ENCODE measurements around the gene FCGR3A. TPM values are rescaled to one million over a fixed set of nuclear protein-coding genes. Genes with fewer than 3 reads are reported as not detected.
"Not testable (repeated sequence)": the region's sequence is repeated elsewhere in the genome, so short reads cannot be mapped to it uniquely, and the experiment has no call there.

FCGR3A gene
- total RNA-seq, 1 donor from 2014 or later = not detected

- Mint-ChIP-seq H3K27me3 (ENCODE audit: unreplicated experiment) (peaks cover 13% of the 10 kb centered on the region), H3K4me1 (ENCODE audit: unreplicated experiment) (peaks cover 12% of the 10 kb centered on the region)
- H3K36me3 Mint-ChIP-seq (ENCODE audit: unreplicated experiment); H3K27ac Mint-ChIP-seq (ENCODE audit: unreplicated experiment); DNase-seq (ENCODE audit: extremely low spot score, unreplicated experiment); H3K9me3 Mint-ChIP-seq (ENCODE audit: unreplicated experiment); H3K4me3 Mint-ChIP-seq (ENCODE audit: unreplicated experiment): not testable (repeated sequence)
These were observed 24.3 kb downstream of the FCGR3A start for GRCh38 chr1:161525321-161525720.

DNA sequence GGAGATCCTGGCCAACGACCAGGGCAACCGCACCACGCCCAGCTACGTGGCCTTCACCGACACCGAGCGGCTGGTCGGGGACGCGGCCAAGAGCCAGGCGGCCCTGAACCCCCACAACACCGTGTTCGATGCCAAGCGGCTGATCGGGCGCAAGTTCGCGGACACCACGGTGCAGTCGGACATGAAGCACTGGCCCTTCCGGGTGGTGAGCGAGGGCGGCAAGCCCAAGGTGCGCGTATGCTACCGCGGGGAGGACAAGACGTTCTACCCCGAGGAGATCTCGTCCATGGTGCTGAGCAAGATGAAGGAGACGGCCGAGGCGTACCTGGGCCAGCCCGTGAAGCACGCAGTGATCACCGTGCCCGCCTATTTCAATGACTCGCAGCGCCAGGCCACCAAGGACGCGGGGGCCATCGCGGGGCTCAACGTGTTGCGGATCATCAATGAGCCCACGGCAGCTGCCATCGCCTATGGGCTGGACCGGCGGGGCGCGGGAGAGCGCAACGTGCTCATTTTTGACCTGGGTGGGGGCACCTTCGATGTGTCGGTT, 24.8 kb downstream of the FCGR3A start:
- Mint-ChIP-seq H3K27me3 (ENCODE audit: unreplicated experiment) (peaks cover 16% of the 10 kb centered on the region), H3K4me3 (ENCODE audit: unreplicated experiment) (peak overlapping the region; percentile 82)
- DNase-seq (ENCODE audit: extremely low spot score, unreplicated experiment); H3K36me3 Mint-ChIP-seq (ENCODE audit: unreplicated experiment); H3K9me3 Mint-ChIP-seq (ENCODE audit: unreplicated experiment); H3K27ac Mint-ChIP-seq (ENCODE audit: unreplicated experiment); H3K4me1 Mint-ChIP-seq (ENCODE audit: unreplicated experiment): not testable (repeated sequence)

GRCh38 chr1:161523817-161524741, 25.5 kb downstream of the FCGR3A start, which contains the start of gene HSPA6:
Gene HSPA6, plus strand, starts transcription at chr1:161524540. Its CDS starts 119 bp downstream, at chr1:161524659.
- peak; percentile 86 for DNase-seq (ENCODE audit: extremely low spot score, unreplicated experiment)
- H3K36me3 Mint-ChIP-seq (ENCODE audit: unreplicated experiment); H3K9me3 Mint-ChIP-seq (ENCODE audit: unreplicated experiment); H3K4me1 Mint-ChIP-seq (ENCODE audit: unreplicated experiment): not testable (repeated sequence)
- Mint-ChIP-seq H3K27ac (ENCODE audit: unreplicated experiment) (peak within 1 kb of the TSS; percentile 52), H3K27me3 (ENCODE audit: unreplicated experiment) (peaks cover 18% of the 10 kb centered on the region), H3K4me3 (ENCODE audit: unreplicated experiment) (peak within 1 kb of the TSS; percentile 82)

- Mint-ChIP-seq H3K4me3 (ENCODE audit: unreplicated experiment) (peak overlapping the region; percentile 82), H3K27me3 (ENCODE audit: unreplicated experiment) (peaks cover 15% of the 10 kb centered on the region)
- not testable (repeated sequence) for H3K36me3 Mint-ChIP-seq (ENCODE audit: unreplicated experiment); H3K4me1 Mint-ChIP-seq (ENCODE audit: unreplicated experiment); H3K9me3 Mint-ChIP-seq (ENCODE audit: unreplicated experiment); DNase-seq (ENCODE audit: extremely low spot score, unreplicated experiment); H3K27ac Mint-ChIP-seq (ENCODE audit: unreplicated experiment)
These were observed 26.4 kb downstream of the FCGR3A start for GRCh38 chr1:161523041-161523816.

DNA sequence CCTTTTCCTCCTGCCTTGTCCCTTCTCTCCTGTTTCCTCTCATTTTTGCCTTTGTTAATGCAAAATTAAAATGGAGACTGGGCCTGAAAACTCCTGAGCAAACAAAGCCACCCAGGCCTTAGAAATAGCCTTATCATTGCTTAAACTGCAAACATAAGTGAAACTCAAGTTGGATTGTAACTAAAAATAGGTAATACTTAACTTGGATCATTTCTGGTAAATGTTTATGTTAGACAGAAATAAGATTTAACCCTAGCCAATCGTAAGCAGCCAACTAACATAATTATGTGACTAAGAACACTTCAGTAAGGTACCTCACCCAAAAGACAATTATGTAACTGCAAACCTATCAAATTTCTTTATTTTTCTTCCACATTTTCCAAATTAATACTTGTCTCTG, 35.7 kb downstream of the FCGR3A start:
- H3K27ac Mint-ChIP-seq (ENCODE audit: unreplicated experiment); H3K4me3 Mint-ChIP-seq (ENCODE audit: unreplicated experiment); DNase-seq (ENCODE audit: extremely low spot score, unreplicated experiment); H3K4me1 Mint-ChIP-seq (ENCODE audit: unreplicated experiment); H3K9me3 Mint-ChIP-seq (ENCODE audit: unreplicated experiment); H3K27me3 Mint-ChIP-seq (ENCODE audit: unreplicated experiment); H3K36me3 Mint-ChIP-seq (ENCODE audit: unreplicated experiment): not testable (repeated sequence)

GRCh38 chr1:161513448-161513780, 36.2 kb downstream of the FCGR3A start:
- DNase-seq (ENCODE audit: extremely low spot score, unreplicated experiment); H3K27ac Mint-ChIP-seq (ENCODE audit: unreplicated experiment); H3K4me3 Mint-ChIP-seq (ENCODE audit: unreplicated experiment); H3K36me3 Mint-ChIP-seq (ENCODE audit: unreplicated experiment); H3K4me1 Mint-ChIP-seq (ENCODE audit: unreplicated experiment); H3K9me3 Mint-ChIP-seq (ENCODE audit: unreplicated experiment); H3K27me3 Mint-ChIP-seq (ENCODE audit: unreplicated experiment): not testable (repeated sequence)

DNA sequence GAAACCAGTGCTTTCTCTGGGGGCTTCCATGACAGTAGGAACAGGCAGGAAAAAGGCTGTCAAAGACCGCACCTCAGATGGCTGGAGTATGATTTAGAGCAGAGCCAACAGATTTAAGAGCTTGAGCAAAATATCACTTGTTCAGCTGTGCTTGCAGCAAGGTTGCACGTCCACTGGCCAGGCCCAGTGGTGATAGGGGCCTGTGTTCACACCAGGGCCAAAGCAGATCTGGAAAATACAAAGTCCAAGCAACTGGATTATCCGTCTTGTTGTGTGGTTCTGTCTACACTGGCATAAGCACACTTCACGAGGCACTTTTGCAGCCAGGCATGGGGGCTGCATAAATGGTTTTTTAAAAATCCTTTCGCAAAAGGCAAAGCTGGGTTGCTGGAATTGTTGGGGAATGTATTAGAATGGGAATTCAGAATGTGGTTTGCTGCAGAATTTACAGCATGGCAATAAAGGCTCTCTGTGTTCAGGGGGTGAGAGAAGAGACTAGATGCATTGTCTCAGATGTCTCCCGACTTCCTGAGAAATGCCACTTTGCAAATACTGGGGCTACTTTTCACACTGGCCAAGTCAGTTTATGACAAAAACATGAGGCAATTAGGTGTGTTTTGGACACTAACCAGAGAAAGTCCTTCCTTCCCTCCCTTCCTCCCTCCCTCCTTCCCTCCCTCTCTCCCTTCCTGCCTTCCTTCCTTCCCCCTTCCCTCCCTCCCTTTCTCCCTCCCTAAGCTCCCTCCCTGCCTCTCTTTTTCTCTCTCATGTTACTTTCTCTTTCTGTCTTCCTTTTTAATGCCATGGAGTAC, 36.8 kb downstream of the FCGR3A start:
- not testable (repeated sequence) for DNase-seq (ENCODE audit: extremely low spot score, unreplicated experiment); H3K36me3 Mint-ChIP-seq (ENCODE audit: unreplicated experiment); H3K4me3 Mint-ChIP-seq (ENCODE audit: unreplicated experiment); H3K27ac Mint-ChIP-seq (ENCODE audit: unreplicated experiment); H3K4me1 Mint-ChIP-seq (ENCODE audit: unreplicated experiment); H3K9me3 Mint-ChIP-seq (ENCODE audit: unreplicated experiment); H3K27me3 Mint-ChIP-seq (ENCODE audit: unreplicated experiment)

DNA sequence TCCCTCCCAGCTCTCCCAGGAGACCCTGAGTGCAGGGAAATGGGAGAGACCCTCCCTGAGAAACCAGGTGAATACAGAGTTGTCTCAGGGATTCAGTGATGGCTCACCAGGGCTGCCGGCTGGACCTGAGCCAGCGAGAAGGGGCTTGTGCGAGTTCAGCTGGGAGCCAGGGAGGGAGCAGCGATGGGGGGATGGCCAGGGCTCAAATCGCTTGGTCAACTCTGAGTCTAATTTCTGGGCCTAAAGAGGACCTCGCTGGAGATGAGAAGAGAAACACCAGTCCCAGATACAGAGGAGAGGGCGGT, 37.9 kb downstream of the FCGR3A start:
- Mint-ChIP-seq H3K36me3 (ENCODE audit: unreplicated experiment) (no peaks in the 10 kb centered on the region), H3K4me1 (ENCODE audit: unreplicated experiment) (no peaks in the 10 kb centered on the region), H3K4me3 (ENCODE audit: unreplicated experiment) (no peak overlapping the region), H3K27me3 (ENCODE audit: unreplicated experiment) (peaks cover 4% of the 10 kb centered on the region), H3K27ac (ENCODE audit: unreplicated experiment) (no peak overlapping the region), H3K9me3 (ENCODE audit: unreplicated experiment) (no peaks in the 10 kb centered on the region)
- TF ChIP-seq, protein P1, sequence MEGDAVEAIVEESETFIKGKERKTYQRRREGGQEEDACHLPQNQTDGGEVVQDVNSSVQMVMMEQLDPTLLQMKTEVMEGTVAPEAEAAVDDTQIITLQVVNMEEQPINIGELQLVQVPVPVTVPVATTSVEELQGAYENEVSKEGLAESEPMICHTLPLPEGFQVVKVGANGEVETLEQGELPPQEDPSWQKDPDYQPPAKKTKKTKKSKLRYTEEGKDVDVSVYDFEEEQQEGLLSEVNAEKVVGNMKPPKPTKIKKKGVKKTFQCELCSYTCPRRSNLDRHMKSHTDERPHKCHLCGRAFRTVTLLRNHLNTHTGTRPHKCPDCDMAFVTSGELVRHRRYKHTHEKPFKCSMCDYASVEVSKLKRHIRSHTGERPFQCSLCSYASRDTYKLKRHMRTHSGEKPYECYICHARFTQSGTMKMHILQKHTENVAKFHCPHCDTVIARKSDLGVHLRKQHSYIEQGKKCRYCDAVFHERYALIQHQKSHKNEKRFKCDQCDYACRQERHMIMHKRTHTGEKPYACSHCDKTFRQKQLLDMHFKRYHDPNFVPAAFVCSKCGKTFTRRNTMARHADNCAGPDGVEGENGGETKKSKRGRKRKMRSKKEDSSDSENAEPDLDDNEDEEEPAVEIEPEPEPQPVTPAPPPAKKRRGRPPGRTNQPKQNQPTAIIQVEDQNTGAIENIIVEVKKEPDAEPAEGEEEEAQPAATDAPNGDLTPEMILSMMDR (IDR thresholded peaks at IDR 0.05) = no peak
- no peak for DNase-seq (ENCODE audit: extremely low spot score, unreplicated experiment)

Measured in osteocyte (in vitro differentiated cells).